ENCODE results near the gene EMC9. TPM values are rescaled to one million over a fixed set of nuclear protein-coding genes. Genes with fewer than 3 reads are reported as not detected.
A peak's percentile ranks its signal among the peaks of the same experiment; 100 is the strongest.

EMC9 gene
- total RNA-seq, 1 donor from 2014 or later = 3.4 TPM

- Histone ChIP-seq H3K27ac (peak overlapping the region; percentile 92 to 95), H3K9me3 (no peaks in the 10 kb centered on the region), H3K36me3 (peaks cover 4 to 5% of the 10 kb centered on the region in 2 donors), H3K4me1 (peaks cover 0 to 11% of the 10 kb centered on the region in 2 donors), H3K4me3 (peak overlapping the region; percentile 72 to 81), H3K27me3 (no peaks in the 10 kb centered on the region)
- no peak for DNase-seq (ENCODE audit: low spot score in 2 of 2)
- TF ChIP-seq, protein P1, sequence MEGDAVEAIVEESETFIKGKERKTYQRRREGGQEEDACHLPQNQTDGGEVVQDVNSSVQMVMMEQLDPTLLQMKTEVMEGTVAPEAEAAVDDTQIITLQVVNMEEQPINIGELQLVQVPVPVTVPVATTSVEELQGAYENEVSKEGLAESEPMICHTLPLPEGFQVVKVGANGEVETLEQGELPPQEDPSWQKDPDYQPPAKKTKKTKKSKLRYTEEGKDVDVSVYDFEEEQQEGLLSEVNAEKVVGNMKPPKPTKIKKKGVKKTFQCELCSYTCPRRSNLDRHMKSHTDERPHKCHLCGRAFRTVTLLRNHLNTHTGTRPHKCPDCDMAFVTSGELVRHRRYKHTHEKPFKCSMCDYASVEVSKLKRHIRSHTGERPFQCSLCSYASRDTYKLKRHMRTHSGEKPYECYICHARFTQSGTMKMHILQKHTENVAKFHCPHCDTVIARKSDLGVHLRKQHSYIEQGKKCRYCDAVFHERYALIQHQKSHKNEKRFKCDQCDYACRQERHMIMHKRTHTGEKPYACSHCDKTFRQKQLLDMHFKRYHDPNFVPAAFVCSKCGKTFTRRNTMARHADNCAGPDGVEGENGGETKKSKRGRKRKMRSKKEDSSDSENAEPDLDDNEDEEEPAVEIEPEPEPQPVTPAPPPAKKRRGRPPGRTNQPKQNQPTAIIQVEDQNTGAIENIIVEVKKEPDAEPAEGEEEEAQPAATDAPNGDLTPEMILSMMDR (IDR thresholded peaks at IDR 0.05) = no peak
- intact Hi-C loops (cut with DNase I) = no loop called here
Observed at GRCh38 chr14:24095271-24096068, 45.9 kb downstream of the EMC9 start.

GRCh38 chr14:24094841-24095270 is 46.5 kb downstream of the EMC9 start:
- intact Hi-C loops (cut with DNase I) = loop anchor here (1.0 to 5.0 kb wide), 3 partner anchors 13 to 538 kb away; partner anchors contain the start of genes DCAF11, NRL and THTPA
- no peaks in the 10 kb centered on the region for H3K27me3 ChIP-seq
- peaks cover 0 to 11% of the 10 kb centered on the region in 2 donors for H3K4me1 ChIP-seq
- H3K9me3 ChIP-seq = no peaks in the 10 kb centered on the region
- H3K36me3 ChIP-seq = peaks cover 1 to 4% of the 10 kb centered on the region in 2 donors
- TF ChIP-seq, protein P1 (IDR thresholded peaks at IDR 0.05) = no peak
- DNase-seq (ENCODE audit: low spot score in 2 of 2) = no peak
- peak overlapping the region; percentile 92 to 95 for H3K27ac ChIP-seq
- H3K4me3 ChIP-seq = peak overlapping the region; percentile 72 to 81

DNA sequence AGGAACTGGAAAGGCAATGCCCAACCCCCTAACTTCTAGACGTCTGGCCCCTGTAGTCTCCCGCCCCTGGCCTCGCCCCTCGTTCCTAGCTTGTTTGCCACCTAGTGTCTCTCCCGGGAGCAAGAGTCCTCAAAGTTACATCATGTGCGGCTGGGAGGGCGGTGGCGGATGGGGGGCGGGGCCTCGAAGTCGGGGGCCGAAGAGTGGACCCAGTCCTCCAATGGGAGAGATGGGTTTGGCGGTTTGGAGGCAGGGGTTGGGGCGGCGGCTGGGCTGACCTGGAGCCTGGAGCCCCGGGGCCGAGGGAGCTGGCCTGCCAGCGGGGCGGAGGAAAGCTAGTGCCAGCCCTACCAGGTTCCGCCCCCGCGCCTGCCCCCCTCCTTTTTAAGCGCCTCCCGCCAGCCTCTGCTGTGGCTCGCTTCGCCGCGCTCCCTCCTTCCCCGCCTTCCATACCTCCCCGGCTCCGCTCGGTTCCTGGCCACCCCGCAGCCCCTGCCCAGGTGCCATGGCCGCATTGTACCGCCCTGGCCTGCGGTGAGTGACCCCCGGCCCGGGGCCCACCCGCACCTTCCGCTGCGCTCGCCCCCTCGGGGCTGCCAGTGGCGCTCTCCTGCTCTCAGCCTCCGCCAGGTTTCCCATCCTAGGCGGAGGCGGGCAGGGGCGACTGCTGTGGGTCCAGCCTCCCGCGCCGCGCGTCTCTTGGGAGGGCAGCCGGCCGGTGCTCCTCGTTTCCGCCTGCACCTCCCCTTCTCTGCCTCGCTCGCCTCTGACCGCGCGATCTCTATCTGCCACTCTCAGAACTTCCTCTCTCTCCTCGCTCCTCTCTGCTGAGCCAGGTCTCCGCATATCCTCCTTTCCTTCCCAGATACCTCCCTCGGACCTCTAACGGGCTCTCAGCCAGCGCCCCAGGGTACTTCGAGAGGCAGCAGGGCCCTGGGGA is 47.2 kb downstream of the EMC9 start, which contains the start of gene PCK2:
PCK2 (plus strand) TSS at position 411 of the 940 bp plus-strand sequence; CDS start at position 506, 95 bp downstream.
- Histone ChIP-seq H3K36me3 (peaks cover 0 to 4% of the 10 kb centered on the region in 2 donors), H3K9me3 (no peaks in the 10 kb centered on the region), H3K4me3 (peak within 1 kb of the TSS; percentile 72 to 81), H3K27me3 (no peaks in the 10 kb centered on the region), H3K4me1 (peaks cover 0 to 11% of the 10 kb centered on the region in 2 donors), H3K27ac (peak within 1 kb of the TSS; percentile 92 to 95)
- intact Hi-C loops (cut with DNase I) = loop anchor here (1.0 to 5.0 kb wide), 3 partner anchors 14 to 537 kb away; partner anchors contain the start of genes DCAF11, NRL and THTPA
- DNase-seq (ENCODE audit: low spot score in 2 of 2) = peak; percentile 83 to 97
- TF ChIP-seq, protein P1 (IDR thresholded peaks at IDR 0.05) = peak in 1 of 3 experiments; percentile 24

- H3K4me3 ChIP-seq = peak overlapping the region; percentile 72 to 81
- TF ChIP-seq, protein P1 (IDR thresholded peaks at IDR 0.05) = peak in 1 of 3 experiments; percentile 14
- DNase-seq (ENCODE audit: low spot score in 2 of 2) = no peak
- H3K27me3 ChIP-seq = no peaks in the 10 kb centered on the region
- H3K9me3 ChIP-seq = no peaks in the 10 kb centered on the region
- intact Hi-C loops (cut with DNase I) = loop anchor here (5.0 kb wide), 1 partner anchor 536 kb away; the partner anchor contains the start of gene THTPA
- H3K36me3 ChIP-seq = no peaks in the 10 kb centered on the region
- H3K4me1 ChIP-seq = peaks cover 0 to 11% of the 10 kb centered on the region in 2 donors
- peak overlapping the region; percentile 92 to 95 for H3K27ac ChIP-seq
Observed at GRCh38 chr14:24093207-24093900, 48.0 kb downstream of the EMC9 start.

Measured in ascending aorta (tissue), 2 donors.